ENCODE measurements around the gene TRPM3. TPM values are rescaled to one million over a fixed set of nuclear protein-coding genes. Genes with fewer than 3 reads are reported as not detected.

Gene TRPM3
- total RNA-seq, 1 donor from 2014 or later = 0.25 TPM

DNA sequence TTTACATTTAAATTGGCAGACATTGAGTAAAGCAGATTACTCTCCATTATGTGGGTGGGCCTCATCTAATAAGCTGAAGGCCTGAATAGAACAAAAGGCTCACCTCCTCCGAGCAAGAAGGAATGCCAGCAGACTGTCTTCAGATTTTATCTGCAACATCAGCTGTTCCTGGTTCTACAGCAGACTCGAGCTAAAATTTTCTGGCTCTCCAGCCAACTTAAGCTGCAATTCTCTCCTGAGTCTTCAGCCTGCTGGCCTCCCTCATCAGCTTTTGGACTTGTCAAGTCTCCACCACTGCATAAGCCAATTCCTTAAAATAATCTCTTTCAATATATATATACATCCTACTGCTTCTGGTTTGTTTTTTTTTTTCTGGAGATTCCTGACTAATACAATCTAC lies 12.5 kb downstream of the TRPM3 start:
- H3K4me3 ChIP-seq = no peak overlapping the region
- H3K27me3 ChIP-seq = no peaks in the 10 kb centered on the region
- no peak for DNase-seq (ENCODE audit: extremely low spot score in 2 of 2)
- no peaks in the 10 kb centered on the region for H3K9me3 ChIP-seq
- intact Hi-C loops (cut with DNase I) = no loop called here
- TF ChIP-seq POLR2A (IDR thresholded peaks at IDR 0.05) = no peak
- no peak for TF ChIP-seq POLR2AphosphoS5 (IDR thresholded peaks at IDR 0.05; ENCODE audit: insufficient read depth in 1 of 2, low read depth in 1 of 2)
- TF ChIP-seq, protein P1, sequence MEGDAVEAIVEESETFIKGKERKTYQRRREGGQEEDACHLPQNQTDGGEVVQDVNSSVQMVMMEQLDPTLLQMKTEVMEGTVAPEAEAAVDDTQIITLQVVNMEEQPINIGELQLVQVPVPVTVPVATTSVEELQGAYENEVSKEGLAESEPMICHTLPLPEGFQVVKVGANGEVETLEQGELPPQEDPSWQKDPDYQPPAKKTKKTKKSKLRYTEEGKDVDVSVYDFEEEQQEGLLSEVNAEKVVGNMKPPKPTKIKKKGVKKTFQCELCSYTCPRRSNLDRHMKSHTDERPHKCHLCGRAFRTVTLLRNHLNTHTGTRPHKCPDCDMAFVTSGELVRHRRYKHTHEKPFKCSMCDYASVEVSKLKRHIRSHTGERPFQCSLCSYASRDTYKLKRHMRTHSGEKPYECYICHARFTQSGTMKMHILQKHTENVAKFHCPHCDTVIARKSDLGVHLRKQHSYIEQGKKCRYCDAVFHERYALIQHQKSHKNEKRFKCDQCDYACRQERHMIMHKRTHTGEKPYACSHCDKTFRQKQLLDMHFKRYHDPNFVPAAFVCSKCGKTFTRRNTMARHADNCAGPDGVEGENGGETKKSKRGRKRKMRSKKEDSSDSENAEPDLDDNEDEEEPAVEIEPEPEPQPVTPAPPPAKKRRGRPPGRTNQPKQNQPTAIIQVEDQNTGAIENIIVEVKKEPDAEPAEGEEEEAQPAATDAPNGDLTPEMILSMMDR (IDR thresholded peaks at IDR 0.05) = no peak
- H3K4me1 ChIP-seq = no peaks in the 10 kb centered on the region
- no peak overlapping the region for H3K27ac ChIP-seq
- no peaks in the 10 kb centered on the region for H3K36me3 ChIP-seq

DNA sequence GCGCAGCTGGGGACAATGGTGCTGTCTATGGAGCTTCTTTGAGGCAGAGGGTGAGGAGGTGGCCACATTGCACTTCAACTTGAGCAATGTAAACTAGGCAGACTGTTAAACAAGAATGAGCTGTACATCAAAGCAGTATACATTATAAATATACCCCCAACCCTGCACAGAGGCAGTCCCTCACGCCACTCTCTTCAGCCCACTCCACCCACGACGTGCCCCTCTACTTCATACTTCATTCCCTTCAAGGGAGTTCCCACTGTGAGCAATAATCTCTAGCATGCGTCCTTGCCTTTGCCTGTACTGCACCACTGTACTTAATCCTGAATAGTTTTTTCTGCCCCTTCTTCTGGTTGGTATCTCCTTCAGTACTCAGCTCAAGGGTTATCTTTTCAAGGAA lies 14.4 kb downstream of the TRPM3 start:
- DNase-seq (ENCODE audit: extremely low spot score in 2 of 2) = no peak
- Histone ChIP-seq H3K27me3 (no peaks in the 10 kb centered on the region), H3K27ac (no peak overlapping the region), H3K36me3 (no peaks in the 10 kb centered on the region), H3K4me1 (no peaks in the 10 kb centered on the region), H3K4me3 (no peak overlapping the region), H3K9me3 (no peaks in the 10 kb centered on the region)
- no peak for TF ChIP-seq POLR2A (IDR thresholded peaks at IDR 0.05)
- TF ChIP-seq, protein P1 (IDR thresholded peaks at IDR 0.05) = no peak
- TF ChIP-seq POLR2AphosphoS5 (IDR thresholded peaks at IDR 0.05; ENCODE audit: insufficient read depth in 1 of 2, low read depth in 1 of 2) = no peak
- intact Hi-C loops (cut with DNase I) = no loop called here

DNA sequence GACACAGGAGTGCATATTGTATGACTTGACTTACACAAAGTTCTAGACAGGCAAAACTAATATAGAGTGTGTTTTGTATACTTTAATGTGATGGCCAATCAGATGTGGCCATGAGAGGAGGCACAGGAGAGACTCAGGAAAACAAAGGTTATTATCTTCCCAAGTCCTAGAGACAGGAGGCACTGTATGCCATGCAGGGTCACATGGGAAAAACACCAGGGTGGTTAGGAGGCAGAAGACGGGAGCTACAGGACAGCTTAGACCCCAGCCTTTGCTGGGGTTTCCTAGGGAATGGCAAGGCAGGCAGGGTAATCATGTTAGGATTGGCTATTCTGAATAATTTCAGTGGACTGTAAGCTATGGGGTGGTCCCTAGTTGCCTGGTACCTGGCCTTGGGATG lies 16.2 kb downstream of the TRPM3 start:
- no peaks in the 10 kb centered on the region for H3K27me3 ChIP-seq
- H3K27ac ChIP-seq = no peak overlapping the region
- H3K4me1 ChIP-seq = no peaks in the 10 kb centered on the region
- no peak for DNase-seq (ENCODE audit: extremely low spot score in 2 of 2)
- no peaks in the 10 kb centered on the region for H3K36me3 ChIP-seq
- H3K4me3 ChIP-seq = no peak overlapping the region
- intact Hi-C loops (cut with DNase I) = no loop called here
- TF ChIP-seq POLR2A (IDR thresholded peaks at IDR 0.05) (no peak), POLR2AphosphoS5 (IDR thresholded peaks at IDR 0.05; ENCODE audit: insufficient read depth in 1 of 2, low read depth in 1 of 2) (no peak)
- TF ChIP-seq, protein P1 (IDR thresholded peaks at IDR 0.05) = no peak
- no peaks in the 10 kb centered on the region for H3K9me3 ChIP-seq

DNA sequence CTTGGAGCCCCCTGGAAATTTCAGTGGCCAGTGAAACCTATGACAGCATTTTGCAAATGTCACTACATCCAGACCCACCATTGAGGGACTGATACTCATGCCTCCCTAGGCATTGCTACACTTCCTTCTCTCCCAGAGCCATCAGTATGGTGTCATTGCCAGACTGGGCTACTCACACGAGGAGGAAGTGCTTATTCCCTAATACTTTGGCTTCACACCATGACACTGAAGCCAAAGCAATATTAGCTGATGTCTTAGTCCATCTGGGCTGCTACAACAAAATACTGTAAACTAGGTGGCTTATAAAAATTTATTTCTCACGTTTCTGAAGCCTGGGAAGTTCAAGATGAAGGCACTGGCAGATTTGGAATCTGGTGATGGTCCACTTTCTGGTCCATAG lies 22.6 kb downstream of the TRPM3 start:
- Histone ChIP-seq H3K9me3 (no peaks in the 10 kb centered on the region), H3K4me1 (no peaks in the 10 kb centered on the region), H3K27ac (no peak overlapping the region), H3K36me3 (no peaks in the 10 kb centered on the region), H3K4me3 (no peak overlapping the region), H3K27me3 (no peaks in the 10 kb centered on the region)
- intact Hi-C loops (cut with DNase I) = no loop called here
- TF ChIP-seq, protein P1 (IDR thresholded peaks at IDR 0.05) = no peak
- DNase-seq (ENCODE audit: extremely low spot score in 2 of 2) = no peak

DNA sequence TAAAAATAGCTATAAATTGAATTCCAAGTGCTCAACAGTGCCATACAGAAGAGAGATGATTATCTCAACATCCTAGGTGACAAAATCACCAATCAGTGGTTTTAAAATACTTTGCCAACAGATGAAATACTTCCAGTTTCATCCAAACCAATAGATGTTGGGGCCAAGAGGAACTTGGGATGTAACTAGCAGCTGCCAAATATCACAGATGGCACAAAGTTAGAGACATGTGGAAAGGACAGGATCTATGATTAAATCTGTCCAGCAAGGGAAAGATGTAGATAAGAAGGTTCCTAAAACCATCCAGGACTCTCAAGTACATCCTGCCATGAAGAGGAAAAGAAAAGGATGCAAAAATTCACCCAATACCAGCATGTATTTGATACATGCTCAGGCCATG lies 23.8 kb downstream of the TRPM3 start:
- Histone ChIP-seq H3K4me3 (no peak overlapping the region), H3K27me3 (no peaks in the 10 kb centered on the region), H3K27ac (no peak overlapping the region), H3K36me3 (no peaks in the 10 kb centered on the region), H3K9me3 (no peaks in the 10 kb centered on the region), H3K4me1 (no peaks in the 10 kb centered on the region)
- intact Hi-C loops (cut with DNase I) = no loop called here
- TF ChIP-seq POLR2A (IDR thresholded peaks at IDR 0.05) = no peak
- TF ChIP-seq, protein P1 (IDR thresholded peaks at IDR 0.05) = no peak
- no peak for TF ChIP-seq POLR2AphosphoS5 (IDR thresholded peaks at IDR 0.05; ENCODE audit: insufficient read depth in 1 of 2, low read depth in 1 of 2)
- no peak for DNase-seq (ENCODE audit: extremely low spot score in 2 of 2)

Data from vagina (tissue), 2 donors.